PC-9 (cell line): Measurements from ENCODE around the gene SLC25A26. TPM values are rescaled to one million over a fixed set of nuclear protein-coding genes. Genes with fewer than 3 reads are reported as not detected.

Experiments
- BruUV-seq: library from RNA; stranded (reverse); fragments of 400-500 nt; replicated peaks from 2 replicates; lab custom pipeline; 2021; lab: Mats Ljungman, UMichigan
- CTCF ChIA-PET: fragments of 300-600 bp; sonication (Branson Sonifier 250); formaldehyde crosslinking; loops from one replicate; lab custom pipeline; 2022; ENCODE audit warnings: antibody characterized with exemption; lab: Charles Lee
- POLR2A ChIA-PET: fragments of 300-600 bp; sonication (Branson Sonifier 250); formaldehyde crosslinking; loops from one replicate; lab custom pipeline; 2022; ENCODE audit warnings: antibody characterized with exemption; ENCODE audit not compliant: unreplicated experiment; lab: Charles Lee
- DNase-seq, 2 experiments: peaks; one replicate each; pipeline versions ENCODE4 v3.0.0 to v3.0.0-alpha.2; 2015 to 2022; ENCODE audit warnings: mixed read lengths in 1 of 2
- H2AFZ ChIP-seq: fragments of 200-600 bp; sonication (generic); 2 replicates; pipeline ENCODE4 v1.8.1; 2017; ENCODE audit warnings: antibody characterized with exemption
- H3F3A ChIP-seq: fragments of 200-600 bp; sonication (generic); 2 replicates; pipeline ENCODE4 v1.8.1; 2017; ENCODE audit warnings: antibody characterized with exemption, mild to moderate bottlenecking, low read depth; ENCODE audit not compliant: insufficient read depth
- H3K27ac ChIP-seq: fragments of 200-600 bp; sonication (generic); 2 replicates; pipeline ENCODE4 v1.6.1; 2016; ENCODE audit warnings: mixed run types
- H3K27me3 ChIP-seq: fragments of 200-600 bp; sonication (generic); 2 replicates; pipeline ENCODE4 v1.6.1; 2016; ENCODE audit warnings: low read depth, mixed run types; ENCODE audit not compliant: insufficient read depth
- H3K36me3 ChIP-seq: fragments of 200-600 bp; sonication (generic); 2 replicates; pipeline ENCODE4 v1.6.1; 2016; ENCODE audit warnings: low read depth, mixed run types
- H3K4me1 ChIP-seq: fragments of 200-600 bp; sonication (generic); replicated peaks from 2 replicates; pipeline ENCODE4 v1.6.1; 2016; ENCODE audit warnings: mixed run types; ENCODE audit not compliant: insufficient read depth
- H3K4me2 ChIP-seq: fragments of 200-600 bp; sonication (generic); 2 replicates; pipeline ENCODE4 v1.6.1; 2017; ENCODE audit warnings: mixed run types
- H3K4me3 ChIP-seq: fragments of 200-600 bp; sonication (generic); 2 replicates; pipeline ENCODE4 v1.6.1; 2016; ENCODE audit warnings: mixed run types
- H3K79me2 ChIP-seq: fragments of 200-600 bp; sonication (generic); 2 replicates; pipeline ENCODE4 v1.6.1; 2017; ENCODE audit warnings: low read depth, mixed run types
- H3K9me2 ChIP-seq: fragments of 200-600 bp; sonication (generic); 2 replicates; pipeline ENCODE4 v1.8.1; 2017; ENCODE audit warnings: mild to moderate bottlenecking; ENCODE audit not compliant: insufficient read depth
- H3K9me3 ChIP-seq: fragments of 200-600 bp; sonication (generic); 2 replicates; pipeline ENCODE4 v1.8.1; 2016; ENCODE audit warnings: low read depth; ENCODE audit not compliant: insufficient read depth
- H4K20me1 ChIP-seq: fragments of 200-600 bp; sonication (generic); 2 replicates; pipeline ENCODE4 v1.8.1; 2017; ENCODE audit not compliant: insufficient read depth
- EZH2 ChIP-seq: fragments of 200-600 bp; sonication (generic); IDR thresholded peaks from 2 replicates; pipeline ENCODE4 v1.8.0; 2017; ENCODE audit warnings: antibody characterized with exemption, low read depth
- intact Hi-C: fragments of 100-400 bp; cut with micrococcal nuclease; formaldehyde crosslinking; loops from one replicate; pipeline ENCODE4 v1.10.0; 2022; ENCODE audit not compliant: unreplicated experiment
- total RNA-seq: library from RNA; stranded (reverse); gene quantifications from 2 replicates; pipeline ENCODE4 v1.2.3, GENCODE V29; 2021
- TF ChIP-seq, protein P1 (sequence below): fragments of 200-600 bp; sonication (generic); conservative IDR thresholded peaks from 2 replicates; pipeline ENCODE4 v1.6.1; 2017; ENCODE audit warnings: mixed run types, antibody characterized with exemption, mild to moderate bottlenecking, moderate library complexity

The SLC25A26 gene
- total RNA-seq, 1 experiment from 2014 or later: 20.8 TPM

- H3K79me2 ChIP-seq: no peaks in the 10 kb centered on the region
- H3K27ac ChIP-seq: no peak overlapping the region
- H3K4me1 ChIP-seq: no peaks in the 10 kb centered on the region
- no peaks in the 10 kb centered on the region for H3K36me3 ChIP-seq
- ChIA-PET POLR2A (no interaction called here), CTCF (no interaction called here)
- no TSS peak for BruUV-seq
- no peak overlapping the region for H2AFZ ChIP-seq
- no peak overlapping the region for H3K4me2 ChIP-seq
- H3K27me3 ChIP-seq: no peaks in the 10 kb centered on the region
- intact Hi-C loops: no loop called here
- no peak for DNase-seq
- no peaks in the 10 kb centered on the region for H3K9me2 ChIP-seq
- no peaks in the 10 kb centered on the region for H3F3A ChIP-seq
- no peak overlapping the region for H3K4me3 ChIP-seq
- H3K9me3 ChIP-seq: no peaks in the 10 kb centered on the region
- TF ChIP-seq, protein P1, sequence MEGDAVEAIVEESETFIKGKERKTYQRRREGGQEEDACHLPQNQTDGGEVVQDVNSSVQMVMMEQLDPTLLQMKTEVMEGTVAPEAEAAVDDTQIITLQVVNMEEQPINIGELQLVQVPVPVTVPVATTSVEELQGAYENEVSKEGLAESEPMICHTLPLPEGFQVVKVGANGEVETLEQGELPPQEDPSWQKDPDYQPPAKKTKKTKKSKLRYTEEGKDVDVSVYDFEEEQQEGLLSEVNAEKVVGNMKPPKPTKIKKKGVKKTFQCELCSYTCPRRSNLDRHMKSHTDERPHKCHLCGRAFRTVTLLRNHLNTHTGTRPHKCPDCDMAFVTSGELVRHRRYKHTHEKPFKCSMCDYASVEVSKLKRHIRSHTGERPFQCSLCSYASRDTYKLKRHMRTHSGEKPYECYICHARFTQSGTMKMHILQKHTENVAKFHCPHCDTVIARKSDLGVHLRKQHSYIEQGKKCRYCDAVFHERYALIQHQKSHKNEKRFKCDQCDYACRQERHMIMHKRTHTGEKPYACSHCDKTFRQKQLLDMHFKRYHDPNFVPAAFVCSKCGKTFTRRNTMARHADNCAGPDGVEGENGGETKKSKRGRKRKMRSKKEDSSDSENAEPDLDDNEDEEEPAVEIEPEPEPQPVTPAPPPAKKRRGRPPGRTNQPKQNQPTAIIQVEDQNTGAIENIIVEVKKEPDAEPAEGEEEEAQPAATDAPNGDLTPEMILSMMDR: no peak
- TF ChIP-seq EZH2: no peak
- H4K20me1 ChIP-seq: no peaks in the 10 kb centered on the region
These were observed 44.8 kb downstream of the SLC25A26 start for GRCh38 chr3:66265649-66266048.

GRCh38 chr3:66266551-66266950 lies 45.8 kb downstream of the SLC25A26 start:
- no TSS peak for BruUV-seq
- POLR2A ChIA-PET: no interaction called here
- TF ChIP-seq EZH2: no peak
- TF ChIP-seq, protein P1: no peak

GRCh38 chr3:66267031-66267430 lies 46.2 kb downstream of the SLC25A26 start:
- Histone ChIP-seq H3K36me3 (no peaks in the 10 kb centered on the region), H3K79me2 (no peaks in the 10 kb centered on the region), H3F3A (no peaks in the 10 kb centered on the region), H3K9me3 (no peaks in the 10 kb centered on the region), H3K4me1 (no peaks in the 10 kb centered on the region), H3K9me2 (no peaks in the 10 kb centered on the region), H2AFZ (no peak overlapping the region), H3K4me3 (no peak overlapping the region), H3K4me2 (no peak overlapping the region), H4K20me1 (no peaks in the 10 kb centered on the region), H3K27me3 (no peaks in the 10 kb centered on the region), H3K27ac (no peak overlapping the region)
- BruUV-seq: no TSS peak
- intact Hi-C loops: no loop called here
- no peak for DNase-seq
- TF ChIP-seq, protein P1: no peak
- no peak for TF ChIP-seq EZH2
- POLR2A ChIA-PET: no interaction called here
- CTCF ChIA-PET: no interaction called here

More at GRCh38 chr3:66266551-66266950, 45.8 kb downstream of the SLC25A26 start:
- Histone ChIP-seq H3K79me2 (no peaks in the 10 kb centered on the region), H3K9me3 (no peaks in the 10 kb centered on the region), H3K9me2 (no peaks in the 10 kb centered on the region), H4K20me1 (no peaks in the 10 kb centered on the region), H2AFZ (no peak overlapping the region), H3F3A (no peaks in the 10 kb centered on the region), H3K4me1 (no peaks in the 10 kb centered on the region), H3K27ac (no peak overlapping the region), H3K27me3 (no peaks in the 10 kb centered on the region), H3K4me2 (no peak overlapping the region), H3K36me3 (no peaks in the 10 kb centered on the region), H3K4me3 (no peak overlapping the region)
- CTCF ChIA-PET: no interaction called here
- DNase-seq: no peak
- intact Hi-C loops: no loop called here
